IMR-90 (cell line): ENCODE data around the gene FOCAD. TPM values are rescaled to one million over a fixed set of nuclear protein-coding genes. Genes with fewer than 3 reads are reported as not detected.

ENCODE experiments used
- ATAC-seq: fragments of 200-7000 bp; cut with Tn5 transposase; 2 replicates; pipeline ENCODE4 v1.9.1; 2020; ENCODE audit warnings: low read depth, mild to moderate bottlenecking, moderate library complexity
- BruUV-seq: library from RNA; stranded (reverse); fragments of 400-500 nt; replicated peaks from 2 replicates; lab custom pipeline; 2021; lab: Mats Ljungman, UMichigan
- CTCF ChIA-PET: fragments of 300-600 bp; formaldehyde crosslinking; extraction: SDS; loops from one replicate; lab custom pipeline; 2021; ENCODE audit warnings: antibody characterized with exemption; lab: Yijun Ruan, JAX
- POLR2A ChIA-PET: fragments of 300-600 bp; sonication (Branson Sonifier 250); formaldehyde crosslinking; loops from one replicate; lab custom pipeline; 2022; ENCODE audit warnings: antibody characterized with exemption; ENCODE audit not compliant: unreplicated experiment; lab: Charles Lee
- DNase-seq: peaks from one replicate; pipeline ENCODE4 v3.0.0; 2013
- H2AFZ ChIP-seq: replicated peaks from 2 replicates; pipeline ENCODE3; 2013; ENCODE audit warnings: low read length, mild to moderate bottlenecking; ENCODE audit not compliant: poor library complexity
- H2AK5ac ChIP-seq: 2 replicates; pipeline ENCODE4 v1.6.1; 2013; ENCODE audit warnings: low read depth, low read length, inconsistent platforms
- H2AK9ac ChIP-seq: replicated peaks from 2 replicates; pipeline ENCODE3; 2013; ENCODE audit warnings: mild to moderate bottlenecking, low read depth, low read length, moderate library complexity; ENCODE audit not compliant: poor library complexity
- H2BK120ac ChIP-seq: 2 replicates; pipeline ENCODE4 v1.6.1; 2013; ENCODE audit warnings: low read depth, low read length, inconsistent platforms
- H2BK15ac ChIP-seq: 3 replicates; pipeline ENCODE4 v1.6.1; 2013; ENCODE audit warnings: low read depth, low read length, inconsistent platforms
- H2BK20ac ChIP-seq: 2 replicates; pipeline ENCODE4 v1.6.1; 2013; ENCODE audit warnings: low read depth, mild to moderate bottlenecking, inconsistent platforms, low read length, moderate library complexity
- H2BK5ac ChIP-seq: 2 replicates; pipeline ENCODE4 v1.6.1; 2013; ENCODE audit warnings: mild to moderate bottlenecking, low read depth, low read length, inconsistent platforms; ENCODE audit not compliant: poor library complexity, severe bottlenecking
- H3K14ac ChIP-seq: replicated peaks from 2 replicates; pipeline ENCODE4 v1.6.1; 2013; ENCODE audit warnings: low read depth, low read length, inconsistent platforms
- H3K18ac ChIP-seq: 2 replicates; pipeline ENCODE4 v1.6.1; 2013; ENCODE audit warnings: low read depth, low read length, control low read depth
- H3K23ac ChIP-seq: 2 replicates; pipeline ENCODE4 v1.6.1; 2013; ENCODE audit warnings: low read depth, low read length, inconsistent platforms
- H3K27ac ChIP-seq: 2 replicates; pipeline ENCODE4 v1.5.1; 2013; ENCODE audit warnings: mild to moderate bottlenecking, control low read depth, low read length; ENCODE audit not compliant: insufficient read depth
- H3K27me3 ChIP-seq: 2 replicates; pipeline ENCODE4 v1.6.1; 2013; ENCODE audit warnings: low read length; ENCODE audit not compliant: control insufficient read depth, insufficient read depth
- H3K36me3 ChIP-seq: 2 replicates; pipeline ENCODE4 v1.6.1; 2013; ENCODE audit warnings: low read length, mixed read lengths; ENCODE audit not compliant: control insufficient read depth, insufficient read depth
- H3K4ac ChIP-seq: 2 replicates; pipeline ENCODE4 v1.6.1; 2013; ENCODE audit warnings: low read depth, low read length, inconsistent platforms
- H3K4me1 ChIP-seq: 2 replicates; pipeline ENCODE4 v1.6.1; 2013; ENCODE audit warnings: low read length, mixed read lengths; ENCODE audit not compliant: control insufficient read depth, insufficient read depth
- H3K4me2 ChIP-seq: 2 replicates; pipeline ENCODE4 v1.6.1; 2013; ENCODE audit warnings: low read depth, mild to moderate bottlenecking, control low read depth, low read length, moderate library complexity
- H3K4me3 ChIP-seq: 2 replicates; pipeline ENCODE4 v1.5.1; 2013; ENCODE audit warnings: low read depth, mild to moderate bottlenecking, control low read depth, low read length, moderate library complexity; ENCODE audit not compliant: insufficient read depth
- H3K56ac ChIP-seq: 2 replicates; pipeline ENCODE4 v1.6.1; 2013; ENCODE audit warnings: low read length, inconsistent platforms; ENCODE audit not compliant: insufficient read depth; ENCODE audit errors: extremely low read depth
- H3K79me1 ChIP-seq, 2 experiments: 2 replicates each; pipeline ENCODE4 v1.6.1; 2013; ENCODE audit warnings: low read length in 2 of 2, inconsistent platforms in 1 of 2, low read depth in 1 of 2
- H3K9ac ChIP-seq: 2 replicates; pipeline ENCODE4 v1.6.1; 2013; ENCODE audit warnings: low read depth, low read length, control low read depth
- H3K9me1 ChIP-seq: 2 replicates; pipeline ENCODE4 v1.6.1; 2013; ENCODE audit warnings: low read length, inconsistent platforms; ENCODE audit not compliant: insufficient read depth
- H3K9me3 ChIP-seq: 2 replicates; pipeline ENCODE4 v1.6.1; 2013; ENCODE audit warnings: low read length; ENCODE audit not compliant: control insufficient read depth, insufficient read depth
- H4K20me1 ChIP-seq: 2 replicates; pipeline ENCODE4 v1.6.1; 2013; ENCODE audit warnings: low read length, inconsistent platforms; ENCODE audit not compliant: insufficient read depth
- H4K5ac ChIP-seq: 2 replicates; pipeline ENCODE4 v1.6.1; 2013; ENCODE audit warnings: mild to moderate bottlenecking, low read depth, low read length, control low read depth
- H4K8ac ChIP-seq, 2 experiments: 2 replicates each; pipeline ENCODE4 v1.6.1; 2013; ENCODE audit warnings: low read depth in 2 of 2, low read length in 2 of 2, control low read depth in 1 of 2, inconsistent platforms in 1 of 2
- H4K91ac ChIP-seq: 2 replicates; pipeline ENCODE4 v1.6.1; 2013; ENCODE audit warnings: low read depth, low read length, inconsistent platforms; ENCODE audit not compliant: insufficient read depth
- CEBPB ChIP-seq: IDR thresholded peaks from 2 replicates; pipeline ENCODE4 v1.6.1; 2012; ENCODE audit warnings: low read depth, low read length, improper control_type of control experiment
- FOS ChIP-seq: fragments of 150-350 bp; IDR thresholded peaks from 2 replicates; pipeline ENCODE4 v1.6.1; 2016; ENCODE audit warnings: low read depth, low read length
- MAFK ChIP-seq: IDR thresholded peaks from 2 replicates; pipeline ENCODE4 v1.6.1; 2012; ENCODE audit warnings: low read depth, low read length, improper control_type of control experiment
- MAZ ChIP-seq: IDR thresholded peaks from 2 replicates; pipeline ENCODE4 v1.6.1; 2012; ENCODE audit warnings: low read depth, mild to moderate bottlenecking, low read length, improper control_type of control experiment, moderate library complexity, borderline replicate concordance
- NFE2L2 ChIP-seq: fragments of 150-350 bp; IDR thresholded peaks from 2 replicates; pipeline ENCODE4 v1.6.1; 2016; ENCODE audit warnings: low read depth, mild to moderate bottlenecking, low read length
- POLR2A ChIP-seq: IDR thresholded peaks from 2 replicates; pipeline ENCODE4 v1.6.1; 2012; ENCODE audit warnings: mild to moderate bottlenecking, low read depth, low read length
- RAD21 ChIP-seq: IDR thresholded peaks from 2 replicates; pipeline ENCODE4 v1.6.1; 2012; ENCODE audit warnings: low read length, improper control_type of control experiment
- WGBS, 2 experiments: methylation state at CpG; one replicate each; pipeline versions ENCODE4 v1.1.5 to v1.1.7; 2013; ENCODE audit warnings: missing lambda C conversion rate in 2 of 2; ENCODE audit not compliant: insufficient read length in 1 of 2; ENCODE audit errors: extremely low coverage in 2 of 2; 5-methylcytosine and 5-hydroxymethylcytosine counted together
- dilution Hi-C: fragments of 300-500 bp; cut with HindIII; formaldehyde crosslinking; loops from one replicate; pipeline ENCODE4 v1.14.3; 2018; ENCODE audit warnings: low sequenced_read_pairs; ENCODE audit not compliant: unreplicated experiment
- in situ Hi-C: fragments of 300-500 bp; cut with MboI; formaldehyde crosslinking; loops from 3 replicates; pipeline ENCODE4 v1.14.3; 2019; ENCODE audit warnings: low sequenced_read_pairs, inconsistent platforms, mixed read lengths
- intact Hi-C: fragments of 100-400 bp; cut with micrococcal nuclease; formaldehyde crosslinking; loops from 2 replicates; pipeline ENCODE4 v1.10.0; 2022
- polyA plus RNA-seq, 3 experiments: library from polyadenylated mRNA; depleted of rRNA; stranded (reverse); fragments of >200 nt; gene quantifications; 2 replicates each; pipeline ENCODE4 v1.2.3, GENCODE V29; 2012; ENCODE audit warnings: low replicate concordance in 1 of 3
- total RNA-seq: library from RNA; depleted of rRNA; stranded (reverse); fragments of >200 nt; gene quantifications from 2 replicates; pipeline ENCODE4 v1.2.3, GENCODE V29; 2012

Gene FOCAD
- total and polyA plus RNA-seq, 2 of the 4 experiments (the other 2 are of a cell fraction): 28.8 to 91.2 TPM

DNA sequence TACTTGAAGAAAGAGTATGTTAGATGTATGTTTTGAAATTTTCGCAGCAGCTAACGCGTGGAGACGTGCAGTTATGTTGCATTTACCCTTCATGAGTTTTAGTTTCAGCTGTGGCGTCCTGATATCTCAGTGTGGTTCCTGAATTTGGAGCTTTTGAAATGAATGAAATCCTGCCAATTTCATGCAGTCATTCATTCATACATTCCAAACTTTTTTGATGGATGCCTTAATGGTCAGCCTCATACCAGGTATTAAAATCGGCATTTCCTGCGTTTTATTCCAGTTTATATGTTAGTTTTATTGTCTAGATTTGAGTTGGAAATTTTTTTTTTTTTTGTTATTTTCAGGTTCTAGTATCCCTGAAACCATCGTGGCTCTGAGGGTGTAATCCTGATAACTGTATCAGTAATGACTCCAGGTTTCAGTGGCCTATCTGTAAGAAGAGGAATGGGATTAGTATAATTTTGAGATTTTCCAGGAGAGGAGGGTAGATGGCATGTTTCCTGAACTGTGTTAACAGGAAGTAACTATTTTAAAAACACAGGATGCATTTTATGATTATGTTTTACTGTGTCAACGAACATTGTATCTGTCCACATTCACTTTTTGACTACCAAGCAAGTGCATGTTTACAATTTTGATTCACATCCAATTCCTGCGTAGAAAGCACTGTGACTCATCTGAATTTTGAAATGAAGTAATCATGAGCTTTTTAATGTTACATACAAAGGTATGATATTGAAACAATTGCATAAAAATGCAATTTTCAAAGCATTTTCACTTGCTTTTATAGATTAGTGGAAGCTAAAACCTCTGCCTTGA lies 1.0 kb downstream of the FOCAD start:
- no TSS peak for BruUV-seq
- Histone ChIP-seq H3K9ac (peak overlapping the region; percentile 58; the same call in 1 of the 2 replicates), H2AK9ac (peak overlapping the region; percentile 51), H3K4me2 (peak overlapping the region; percentile 85), H2BK120ac (no peak overlapping the region), H3K9me1 (peaks cover 3% of the 10 kb centered on the region; the same call in 1 of the 2 replicates), H3K23ac (peak overlapping the region; percentile 44), H3K9me3 (no peaks in the 10 kb centered on the region), H3K4ac (peak overlapping the region; percentile 8; the same call in 1 of the 2 replicates), H2BK20ac (peak overlapping the region; percentile 15; the same call in 1 of the 2 replicates), H2BK15ac (no peak overlapping the region; the same call in 2 of the 3 replicates), H2AFZ (peak overlapping the region; percentile 96), H4K20me1 (peaks cover 12% of the 10 kb centered on the region; the same call in 1 of the 2 replicates), H3K27ac (0 out of 2 replicates have a peak overlapping the region, but pooled peaks have one; percentile 21), H3K27me3 (no peaks in the 10 kb centered on the region), H3K4me1 (no peaks in the 10 kb centered on the region), H3K18ac (peak overlapping the region; percentile 53; the same call in 1 of the 2 replicates), H4K91ac (0 out of 2 replicates have a peak overlapping the region, but pooled peaks have one; percentile 29), H3K56ac (peak overlapping the region; percentile 54), H4K8ac (peak overlapping the region in 1 of 2 experiments; percentile 79; a peak in 2 of 4 replicates), H4K5ac (no peak overlapping the region), H2BK5ac (peak overlapping the region; percentile 70), H2AK5ac (0 out of 2 replicates have a peak overlapping the region, but pooled peaks have one; percentile 31), H3K79me1 (peaks cover 13 to 28% of the 10 kb centered on the region in 2 experiments), H3K14ac (peak overlapping the region; percentile 49), H3K4me3 (peak overlapping the region; percentile 60), H3K36me3 (no peaks in the 10 kb centered on the region)
- CTCF ChIA-PET: interaction anchor here (0.7 to 1.6 kb wide), 2 partner anchors 256 to 289 kb away, joined by 3 to 6 read pairs; no protein-coding TSS in a partner anchor
- WGBS, 2 experiments: 0% methylated on average over 1 of the region's 10 CpGs; no CpG with 5 or more reads in 1 of the 2 experiments
- in situ Hi-C loops: no loop called here
- DNase-seq (peak; percentile 89), ATAC-seq (no peak)
- POLR2A ChIA-PET: interaction anchor here (0.6 kb wide), 1 partner anchor 58 kb away, joined by 3 read pairs; no protein-coding TSS in a partner anchor
- dilution Hi-C loops: no loop called here
- TF ChIP-seq MAFK (peak; percentile 31; the same call in 1 of the 2 replicates), CEBPB (peak; percentile 84), MAZ (no peak), RAD21 (no peak), POLR2A (no peak), FOS (peak; percentile 75; the same call in 1 of the 2 replicates), NFE2L2 (peak; percentile 37; the same call in 1 of the 2 replicates)
- intact Hi-C loops: loop anchor here (1.0 to 5.0 kb wide), 4 partner anchors 62 to 427 kb away; partner anchors contain the start of gene MLLT3
